Measurements from ENCODE around the gene IKZF1. TPM values are rescaled to one million over a fixed set of nuclear protein-coding genes. Genes with fewer than 3 reads are reported as not detected.

IKZF1 gene
- total and polyA plus RNA-seq, 2 of the 13 experiments (the other 11 are each of a cell fraction or from before 2014, with no cell fraction given): not detected

- TF ChIP-seq STAG1 (CRISPR knock-in tag; IDR thresholded peaks at IDR 0.05) (no peak), ZBTB37 (CRISPR knock-in tag; IDR thresholded peaks at IDR 0.05) (no peak), ONECUT2 (CRISPR knock-in tag; IDR thresholded peaks at IDR 0.05) (no peak)
These were observed 37.7 kb upstream of the IKZF1 start (continued) for GRCh38 chr7:50266635-50267386.

- H3K4me3 ChIP-seq (replicated peaks in 1 of 3; ENCODE audit: insufficient read depth in 1 of 3, low read depth in 2 of 3, low read length in 3 of 3): no peak overlapping the region
- WGBS (ENCODE audit: low lambda C conversion rate): 0% methylated on average over 2 of the region's 2 CpGs
- FAIRE-seq (no peak), DNase-seq (ENCODE audit: low spot score) (no peak), ATAC-seq (no peak)
- H3K4me1 ChIP-seq (ENCODE audit: insufficient read depth, low read length): no peaks in the 10 kb centered on the region
- H3K9me3 ChIP-seq (ENCODE audit: low read length): no peaks in the 10 kb centered on the region
- no peaks in the 10 kb centered on the region for H3K36me3 ChIP-seq (replicated peaks in 1 of 2; ENCODE audit: control insufficient read depth in 1 of 2, insufficient read depth in 2 of 2, low read length in 2 of 2)
- H4K20me1 ChIP-seq (ENCODE audit: insufficient read depth, low read length): no peaks in the 10 kb centered on the region
- no peak overlapping the region for H2AFZ ChIP-seq (ENCODE audit: low read length)
- no peaks in the 10 kb centered on the region for H3K79me2 ChIP-seq (ENCODE audit: insufficient read depth, low read length)
- ChIA-PET CTCF (ENCODE audit: low intra/inter-chr PET ratio, low total read pairs) (no interaction called here), POLR2A (no interaction called here)
- H3K27me3 ChIP-seq (ENCODE audit: control insufficient read depth in 1 of 2, insufficient read depth in 2 of 2, low read length in 2 of 2): no peaks in the 10 kb centered on the region; a peak in 1 of 5 replicates
- H3K9ac ChIP-seq (ENCODE audit: insufficient read depth, low read depth, low read length): no peak overlapping the region
- H3K4me2 ChIP-seq (ENCODE audit: low read depth, low read length): no peak overlapping the region
- no peak overlapping the region for H3K27ac ChIP-seq (ENCODE audit: extremely low read length, insufficient read depth, low read length)
- in situ Hi-C loops (cut with HindIII; ENCODE audit: extremely low pct_ligation_motif_present, low pct_unique_long_range_greater_than_20kb) (no loop called here), intact Hi-C loops (cut with micrococcal nuclease; ENCODE audit: unreplicated experiment) (no loop called here)
- no TSS peak for BruUV-seq (replicated peaks)
- TF ChIP-seq LCORL (IDR thresholded peaks at IDR 0.05) (no peak), LCORL (CRISPR knock-in tag; IDR thresholded peaks at IDR 0.05) (no peak), RBM22 (optimal IDR thresholded peaks at IDR 0.05; ENCODE audit: low read length) (no peak), ZNF33B (CRISPR knock-in tag; IDR thresholded peaks at IDR 0.05) (no peak)
These were observed 36.9 kb upstream of the IKZF1 start for GRCh38 chr7:50267525-50268041.
